ENCODE results near the gene UQCC2. TPM values are rescaled to one million over a fixed set of nuclear protein-coding genes. Genes with fewer than 3 reads are reported as not detected.

UQCC2 gene
- total RNA-seq (10 to 100 TPM; 19.5 to 24.0 TPM), polyA plus RNA-seq (10 to 100 TPM; 14.7 to 48.2 TPM)
- long read RNA-seq, donor 1, full-length matches to known transcripts: 5 of 9 reads
- long read RNA-seq, donor 1, partial matches to known transcripts: 1 of 9 reads
- long read RNA-seq, donor 1, other reads (novel, unspliced or antisense): 3 of 9 reads
- long read RNA-seq, donor 2, full-length matches to known transcripts: 9 of 12 reads
- long read RNA-seq, donor 2, partial matches to known transcripts: 1 of 12 reads
- long read RNA-seq, donor 2, other reads (novel, unspliced or antisense): 2 of 12 reads

GRCh38 chr6:33711140-33712129 is at the start of gene UQCC2:
Gene UQCC2, minus strand, starts transcription at chr6:33711700. Its CDS starts 14 bp downstream, at chr6:33711686.
- H3K4me3 ChIP-seq (ENCODE audit: low read length in 2 of 2): peak within 1 kb of the TSS; percentile 71 to 86
- H3K4me1 ChIP-seq (ENCODE audit: control insufficient read depth in 1 of 2, insufficient read depth in 2 of 2, low read length in 2 of 2): no peaks in the 10 kb centered on the region
- ATAC-seq (ENCODE audit: low FRiP score) (peak; percentile 99), DNase-seq (peak; percentile 99)
- intact Hi-C loops (cut with DNase I): loop anchor here in 1 of 2 donors (5.0 kb wide), 1 partner anchor 76 kb away; the partner anchor contains the start of gene LEMD2
- H3K36me3 ChIP-seq (ENCODE audit: control insufficient read depth in 1 of 2, insufficient read depth in 2 of 2, low read length in 1 of 2): no peaks in the 10 kb centered on the region
- WGBS, 2 donors: 1 to 2% methylated on average over 68 to 73 of the region's 73 CpGs
- H3K27ac ChIP-seq (ENCODE audit: low read depth in 1 of 2, low read length in 2 of 2): peak within 1 kb of the TSS in 1 of 2 donors; percentile 78
- no peaks in the 10 kb centered on the region for H3K27me3 ChIP-seq (ENCODE audit: control insufficient read depth in 1 of 2, insufficient read depth in 2 of 2, low read length in 1 of 2)
- H3K9me3 ChIP-seq (ENCODE audit: control insufficient read depth, low read length): no peaks in the 10 kb centered on the region

- Histone ChIP-seq H3K27me3 (ENCODE audit: control insufficient read depth in 1 of 2, insufficient read depth in 2 of 2, low read length in 1 of 2) (no peaks in the 10 kb centered on the region), H3K4me1 (ENCODE audit: control insufficient read depth in 1 of 2, insufficient read depth in 2 of 2, low read length in 2 of 2) (no peaks in the 10 kb centered on the region), H3K36me3 (ENCODE audit: control insufficient read depth in 1 of 2, insufficient read depth in 2 of 2, low read length in 1 of 2) (no peaks in the 10 kb centered on the region), H3K9me3 (ENCODE audit: control insufficient read depth, low read length) (no peaks in the 10 kb centered on the region), H3K4me3 (ENCODE audit: low read length in 2 of 2) (no peak overlapping the region), H3K27ac (ENCODE audit: low read depth in 1 of 2, low read length in 2 of 2) (no peak overlapping the region)
- ATAC-seq (ENCODE audit: low FRiP score) (no peak), DNase-seq (no peak)
- 84 to 87% methylated on average over 9 of the region's 9 CpGs for WGBS, 2 donors
- intact Hi-C loops (cut with DNase I): loop anchor here in 1 of 2 donors (10.0 kb wide), 1 partner anchor 265 kb away; no protein-coding TSS in a partner anchor
These were observed 48.6 kb upstream of the UQCC2 start for GRCh38 chr6:33759887-33760629.

DNA sequence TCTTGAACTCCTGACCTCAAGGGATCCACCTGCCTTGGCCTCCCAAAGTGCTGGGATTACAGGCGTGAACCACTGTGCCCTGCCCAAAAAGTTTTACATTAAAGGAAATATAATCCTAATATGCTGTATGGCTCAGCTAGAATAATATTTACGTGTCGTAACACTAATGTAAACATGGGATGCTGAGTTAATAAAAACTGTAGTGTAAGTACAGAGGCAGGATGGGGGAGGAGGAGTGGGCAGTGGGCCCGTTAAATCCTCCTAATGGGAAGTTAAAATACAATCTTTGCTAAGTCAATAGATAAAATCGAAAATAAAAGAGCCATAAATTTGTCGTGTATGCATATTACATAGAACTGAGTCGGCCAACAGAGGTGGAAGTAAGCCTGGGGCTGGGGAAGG is 47.3 kb upstream of the UQCC2 start:
- Histone ChIP-seq H3K36me3 (ENCODE audit: control insufficient read depth in 1 of 2, insufficient read depth in 2 of 2, low read length in 1 of 2) (no peaks in the 10 kb centered on the region), H3K4me1 (ENCODE audit: control insufficient read depth in 1 of 2, insufficient read depth in 2 of 2, low read length in 2 of 2) (no peaks in the 10 kb centered on the region), H3K4me3 (ENCODE audit: low read length in 2 of 2) (no peak overlapping the region), H3K27ac (ENCODE audit: low read depth in 1 of 2, low read length in 2 of 2) (no peak overlapping the region), H3K9me3 (ENCODE audit: control insufficient read depth, low read length) (no peaks in the 10 kb centered on the region), H3K27me3 (ENCODE audit: control insufficient read depth in 1 of 2, insufficient read depth in 2 of 2, low read length in 1 of 2) (no peaks in the 10 kb centered on the region)
- intact Hi-C loops (cut with DNase I): no loop called here
- ATAC-seq (ENCODE audit: low FRiP score) (no peak), DNase-seq (no peak)
- WGBS, 2 donors: 57 to 64% methylated on average over 7 of the region's 7 CpGs

DNA sequence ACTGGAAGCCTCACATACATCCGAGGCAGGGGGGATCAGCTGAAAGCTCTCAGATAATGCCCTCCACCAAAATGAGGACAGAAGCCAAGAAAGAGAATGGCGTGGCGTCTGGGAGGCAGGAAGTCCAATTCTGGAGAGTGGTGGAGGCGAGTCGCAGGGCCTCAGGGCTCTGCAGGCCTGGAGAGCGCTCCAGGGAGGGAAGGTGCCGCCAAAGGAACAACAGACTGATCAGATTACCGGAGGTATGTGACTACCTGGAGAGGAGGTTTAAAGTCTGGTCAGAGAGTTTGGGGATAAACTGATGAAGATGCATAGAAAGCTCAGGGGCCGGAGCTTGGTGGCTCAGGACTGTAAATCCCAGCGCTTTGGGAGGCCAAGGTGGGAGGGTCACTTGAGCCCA is 46.4 kb upstream of the UQCC2 start:
- ATAC-seq (ENCODE audit: low FRiP score): no peak
- no peaks in the 10 kb centered on the region for H3K9me3 ChIP-seq (ENCODE audit: control insufficient read depth, low read length)
- DNase-seq: no peak
- H3K27me3 ChIP-seq (ENCODE audit: control insufficient read depth in 1 of 2, insufficient read depth in 2 of 2, low read length in 1 of 2): no peaks in the 10 kb centered on the region
- no peaks in the 10 kb centered on the region for H3K36me3 ChIP-seq (ENCODE audit: control insufficient read depth in 1 of 2, insufficient read depth in 2 of 2, low read length in 1 of 2)
- no peak overlapping the region for H3K4me3 ChIP-seq (ENCODE audit: low read length in 2 of 2)
- intact Hi-C loops (cut with DNase I): no loop called here
- H3K27ac ChIP-seq (ENCODE audit: low read depth in 1 of 2, low read length in 2 of 2): no peak overlapping the region
- 83 to 84% methylated on average over 10 of the region's 10 CpGs for WGBS, 2 donors
- H3K4me1 ChIP-seq (ENCODE audit: control insufficient read depth in 1 of 2, insufficient read depth in 2 of 2, low read length in 2 of 2): no peaks in the 10 kb centered on the region

GRCh38 chr6:33757113-33757512 is 45.6 kb upstream of the UQCC2 start:
- intact Hi-C loops (cut with DNase I): no loop called here
- H3K4me1 ChIP-seq (ENCODE audit: control insufficient read depth in 1 of 2, insufficient read depth in 2 of 2, low read length in 2 of 2): no peaks in the 10 kb centered on the region
- no peak for DNase-seq
- WGBS, 2 donors: 69 to 76% methylated on average over 3 of the region's 3 CpGs
- no peak for ATAC-seq (ENCODE audit: low FRiP score)
- H3K27me3 ChIP-seq (ENCODE audit: control insufficient read depth in 1 of 2, insufficient read depth in 2 of 2, low read length in 1 of 2): no peaks in the 10 kb centered on the region
- no peak overlapping the region for H3K4me3 ChIP-seq (ENCODE audit: low read length in 2 of 2)
- H3K36me3 ChIP-seq (ENCODE audit: control insufficient read depth in 1 of 2, insufficient read depth in 2 of 2, low read length in 1 of 2): no peaks in the 10 kb centered on the region
- no peaks in the 10 kb centered on the region for H3K9me3 ChIP-seq (ENCODE audit: control insufficient read depth, low read length)
- H3K27ac ChIP-seq (ENCODE audit: low read depth in 1 of 2, low read length in 2 of 2): no peak overlapping the region

DNA sequence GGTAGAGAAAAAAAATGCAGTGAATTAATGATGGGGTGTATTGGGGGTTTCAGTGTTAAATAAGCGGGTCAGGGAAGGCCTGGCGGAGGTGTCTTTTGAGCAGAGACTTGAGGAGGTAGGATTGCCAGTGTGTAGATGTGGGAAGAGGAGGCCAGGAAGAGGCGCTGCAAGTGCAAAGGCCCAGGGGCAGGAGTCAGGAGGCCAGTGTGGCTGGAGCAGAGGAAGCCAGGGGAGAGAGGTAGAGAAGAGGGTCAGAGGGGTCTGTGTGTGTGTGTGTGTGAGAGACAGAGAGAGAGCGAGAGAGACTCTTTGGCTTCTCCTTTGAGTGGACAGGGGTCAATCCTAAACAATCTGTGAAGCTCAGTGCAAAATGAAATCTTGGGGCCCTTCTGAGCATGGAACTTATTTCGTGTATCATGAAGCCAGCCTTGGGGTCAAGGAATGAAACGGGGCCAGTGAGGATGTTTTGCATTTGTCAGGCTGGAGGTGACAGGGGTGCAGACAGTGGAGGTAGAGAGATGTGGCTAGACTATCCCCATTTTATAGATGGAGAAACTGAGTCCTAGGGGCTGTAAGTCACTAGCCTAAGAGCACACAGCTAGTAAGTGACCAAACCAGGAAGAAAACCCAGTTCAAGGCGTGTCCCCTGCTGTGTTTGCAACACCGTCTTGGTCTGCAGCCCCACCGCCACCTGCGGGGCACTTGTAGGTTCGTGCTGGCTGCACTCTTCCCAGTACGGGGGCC is 44.9 kb upstream of the UQCC2 start:
- Histone ChIP-seq H3K36me3 (ENCODE audit: control insufficient read depth in 1 of 2, insufficient read depth in 2 of 2, low read length in 1 of 2) (no peaks in the 10 kb centered on the region), H3K27me3 (ENCODE audit: control insufficient read depth in 1 of 2, insufficient read depth in 2 of 2, low read length in 1 of 2) (no peaks in the 10 kb centered on the region), H3K9me3 (ENCODE audit: control insufficient read depth, low read length) (no peaks in the 10 kb centered on the region), H3K4me3 (ENCODE audit: low read length in 2 of 2) (no peak overlapping the region), H3K4me1 (ENCODE audit: control insufficient read depth in 1 of 2, insufficient read depth in 2 of 2, low read length in 2 of 2) (no peaks in the 10 kb centered on the region), H3K27ac (ENCODE audit: low read depth in 1 of 2, low read length in 2 of 2) (no peak overlapping the region)
- ATAC-seq (ENCODE audit: low FRiP score) (no peak), DNase-seq (no peak)
- 83% methylated on average over 12 of the region's 12 CpGs for WGBS, 2 donors
- intact Hi-C loops (cut with DNase I): no loop called here

DNA sequence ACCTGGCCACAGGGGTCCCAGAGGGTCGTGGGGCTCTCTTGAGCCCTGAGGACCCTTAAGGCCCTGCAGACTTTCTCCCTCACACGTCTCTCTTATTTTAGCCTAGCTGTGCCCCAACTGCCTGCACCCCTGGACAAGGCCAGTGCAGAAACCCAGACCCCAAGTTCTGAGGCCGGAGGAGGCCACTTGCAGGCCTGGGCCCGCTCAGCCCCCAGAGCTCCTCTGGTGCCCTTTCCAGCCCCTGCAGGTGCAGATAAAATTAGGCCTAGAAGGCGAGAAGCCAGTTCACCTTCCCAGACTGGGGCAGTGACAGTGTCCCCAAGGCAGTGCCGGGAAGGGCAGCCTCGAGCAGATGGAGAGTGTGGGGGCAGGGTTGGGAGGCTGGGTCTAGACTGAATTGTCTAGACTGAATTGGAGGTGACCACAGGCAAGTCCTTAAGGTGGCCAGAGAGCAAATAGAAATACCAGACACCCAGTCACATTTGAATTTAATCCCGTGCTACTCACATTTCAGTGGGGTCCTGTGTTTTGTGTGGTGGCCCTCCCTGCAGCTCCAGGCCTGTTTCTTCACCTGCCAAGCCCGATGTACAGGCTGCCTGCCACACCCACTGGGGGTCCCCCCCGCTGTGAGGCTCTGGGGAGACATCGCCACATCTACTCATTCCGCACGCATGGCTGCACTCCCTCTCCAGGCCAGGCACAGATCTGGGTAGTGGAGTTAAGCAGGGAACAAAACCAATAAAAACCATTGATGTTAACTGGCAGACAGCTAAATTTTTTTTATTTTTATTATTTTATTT is 43.8 kb upstream of the UQCC2 start:
- no peak for ATAC-seq (ENCODE audit: low FRiP score)
- no peaks in the 10 kb centered on the region for H3K9me3 ChIP-seq (ENCODE audit: control insufficient read depth, low read length)
- no peak overlapping the region for H3K27ac ChIP-seq (ENCODE audit: low read depth in 1 of 2, low read length in 2 of 2)
- H3K27me3 ChIP-seq (ENCODE audit: control insufficient read depth in 1 of 2, insufficient read depth in 2 of 2, low read length in 1 of 2): no peaks in the 10 kb centered on the region
- intact Hi-C loops (cut with DNase I): no loop called here
- WGBS, 2 donors: 81 to 83% methylated on average over 13 of the region's 13 CpGs
- no peaks in the 10 kb centered on the region for H3K4me1 ChIP-seq (ENCODE audit: control insufficient read depth in 1 of 2, insufficient read depth in 2 of 2, low read length in 2 of 2)
- no peaks in the 10 kb centered on the region for H3K36me3 ChIP-seq (ENCODE audit: control insufficient read depth in 1 of 2, insufficient read depth in 2 of 2, low read length in 1 of 2)
- DNase-seq: no peak
- no peak overlapping the region for H3K4me3 ChIP-seq (ENCODE audit: low read length in 2 of 2)

All from aorta (tissue), 5 donors.